Astrocyte of the spinal cord (primary cell): Measurements from ENCODE around the gene FMO1.

Source experiments
- DNase-seq: peaks from one replicate; pipeline ENCODE4 v3.0.0; 2011; ENCODE audit warnings: low read depth, low spot score
- H3K4me3 ChIP-seq: 2 replicates; pipeline ENCODE4 v1.5.1; 2011; ENCODE audit warnings: low read depth, mild to moderate bottlenecking, low read length, moderate library complexity
- CTCF ChIP-seq: IDR thresholded peaks from 2 replicates; pipeline ENCODE4 v1.5.1; 2012; ENCODE audit warnings: low read depth, mild to moderate bottlenecking, low read length, inconsistent platforms
- in situ Hi-C: cut with HindIII; loops from 2 replicates; pipeline ENCODE4 v1.10.0; 2017; ENCODE audit warnings: low sequenced_read_pairs

The FMO1 gene

GRCh38 chr1:171258943-171259342 is 10.6 kb downstream of the FMO1 start:
- no peak overlapping the region for H3K4me3 ChIP-seq

DNA sequence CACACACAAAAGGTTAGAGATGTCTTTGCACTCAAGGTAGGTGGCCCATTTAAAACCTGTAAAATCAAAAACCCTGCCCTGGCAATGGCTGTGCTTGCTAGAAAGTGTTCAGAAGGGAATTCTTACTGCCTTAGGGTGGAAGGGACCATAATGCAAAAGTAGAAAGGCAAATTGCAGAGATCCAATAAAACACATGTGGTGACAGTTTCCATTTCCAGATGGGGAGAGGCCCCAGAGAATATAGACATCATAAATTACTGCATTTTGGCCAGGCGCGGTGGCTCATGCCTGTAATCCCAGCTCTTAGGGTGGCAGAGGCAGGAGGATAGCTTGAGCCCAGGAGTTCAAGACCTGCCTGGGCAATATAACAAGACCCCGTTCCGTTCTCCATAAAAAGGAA is 13.0 kb downstream of the FMO1 start:
- in situ Hi-C loops = no loop called here
- no peak for DNase-seq
- no peak for TF ChIP-seq CTCF
- H3K4me3 ChIP-seq = no peak overlapping the region

More at GRCh38 chr1:171258943-171259342, 10.6 kb downstream of the FMO1 start:
- in situ Hi-C loops = no loop called here
- TF ChIP-seq CTCF = no peak
- DNase-seq = no peak

GRCh38 chr1:171263901-171264300 is 15.6 kb downstream of the FMO1 start:
- DNase-seq = no peak
- TF ChIP-seq CTCF = no peak
- H3K4me3 ChIP-seq = no peak overlapping the region
- in situ Hi-C loops = no loop called here

GRCh38 chr1:171265686-171266085 is 17.4 kb downstream of the FMO1 start:
- TF ChIP-seq CTCF = no peak
- in situ Hi-C loops = no loop called here
- no peak overlapping the region for H3K4me3 ChIP-seq
- DNase-seq = no peak

DNA sequence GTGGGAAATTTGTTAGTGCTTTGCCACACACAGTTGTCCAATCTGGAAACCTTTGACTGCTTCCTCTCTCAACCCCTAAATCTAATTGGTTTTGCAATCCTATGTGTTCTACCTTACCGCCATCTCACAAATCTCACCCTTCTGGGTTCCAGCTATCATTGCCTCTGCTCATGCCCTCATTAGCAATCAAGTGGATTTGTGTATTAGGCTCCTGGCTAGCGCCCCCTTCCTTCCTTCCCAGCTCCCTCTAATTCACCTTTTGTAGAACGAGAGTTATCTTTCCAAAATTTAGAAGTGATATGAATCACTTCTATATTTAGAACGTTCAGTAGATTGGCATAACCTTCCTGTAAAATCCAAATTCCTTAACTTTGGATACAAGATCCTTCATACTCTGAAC is 18.6 kb downstream of the FMO1 start:
- in situ Hi-C loops = no loop called here
- H3K4me3 ChIP-seq = no peak overlapping the region
- TF ChIP-seq CTCF = no peak
- DNase-seq = no peak

DNA sequence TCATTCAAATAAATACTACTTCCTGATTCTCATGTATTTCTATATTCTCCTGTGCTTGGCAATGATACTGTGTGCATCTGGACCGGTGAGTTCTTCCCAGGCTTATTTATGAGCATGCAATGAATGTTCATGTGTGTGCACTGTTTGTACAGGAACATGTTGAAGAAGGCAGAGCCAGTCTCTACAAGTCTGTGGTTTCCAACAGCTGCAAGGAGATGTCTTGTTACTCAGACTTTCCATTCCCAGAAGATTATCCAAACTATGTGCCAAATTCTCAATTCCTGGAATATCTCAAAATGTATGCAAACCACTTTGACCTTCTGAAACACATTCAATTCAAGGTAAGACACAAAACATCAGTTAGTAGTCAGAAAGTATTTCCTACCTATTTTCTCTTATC is 19.1 kb downstream of the FMO1 start:
- peak; percentile 19 for DNase-seq
- H3K4me3 ChIP-seq = no peak overlapping the region
- TF ChIP-seq CTCF = no peak
- in situ Hi-C loops = no loop called here

DNA sequence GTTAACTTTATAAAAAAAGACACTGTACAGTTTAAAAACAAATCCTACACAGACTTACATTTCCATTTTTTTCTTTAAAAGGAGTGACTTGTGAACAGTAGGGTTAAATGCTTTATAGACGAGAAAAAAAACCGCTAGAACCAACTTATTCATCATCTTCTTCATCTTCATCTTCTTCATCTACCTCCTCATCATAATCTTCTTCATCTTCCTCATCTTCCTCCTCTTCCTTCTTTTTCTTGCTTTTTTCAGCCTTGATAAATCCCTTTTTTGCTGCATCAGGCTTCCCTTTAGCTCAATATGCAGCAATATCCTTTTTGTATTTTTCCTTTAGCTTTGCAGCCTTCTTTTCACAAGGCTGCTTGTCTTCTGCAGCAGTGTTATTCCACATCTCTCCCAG is 22.5 kb downstream of the FMO1 start:
- no peak for DNase-seq
- in situ Hi-C loops = no loop called here
- no peak overlapping the region for H3K4me3 ChIP-seq
- no peak for TF ChIP-seq CTCF
